ENCODE data around the gene TENM3. TPM values are rescaled to one million over a fixed set of nuclear protein-coding genes. Genes with fewer than 3 reads are reported as not detected.

Gene TENM3
- total and polyA plus RNA-seq, 2 donors (not counting 3 experiments of a cell fraction or from before 2014, with no cell fraction given): 3.2 to 6.2 TPM

GRCh38 chr4:182593864-182594263, 350.7 kb downstream of the TENM3 start:
- Histone ChIP-seq H4K20me1 (replicated peaks; ENCODE audit: control insufficient read depth, extremely low read depth, insufficient read depth, low read length) (no peaks in the 10 kb centered on the region), H3K36me3 (ENCODE audit: control insufficient read depth in 2 of 2, extremely low read depth in 1 of 2, insufficient read depth in 2 of 2, low read length in 2 of 2) (no peaks in the 10 kb centered on the region), H3K27ac (ENCODE audit: insufficient read depth, low read depth, low read length) (peak overlapping the region; percentile 91), H3K4me2 (ENCODE audit: insufficient read depth, low read length) (peak overlapping the region; percentile 44), H3K27me3 (ENCODE audit: control insufficient read depth in 2 of 2, insufficient read depth in 2 of 2, low read length in 2 of 2) (no peaks in the 10 kb centered on the region), H3K79me2 (ENCODE audit: control insufficient read depth, insufficient read depth, low read length) (peaks cover 19% of the 10 kb centered on the region), H3K9me3 (replicated peaks; ENCODE audit: control insufficient read depth, insufficient read depth, low read length) (no peaks in the 10 kb centered on the region), H2AFZ (ENCODE audit: low read depth, low read length) (peak overlapping the region; percentile 63), H3K9me1 (replicated peaks; ENCODE audit: control insufficient read depth, extremely low read depth, insufficient read depth, low read length) (no peaks in the 10 kb centered on the region), H3K4me1 (ENCODE audit: control insufficient read depth, extremely low read depth, insufficient read depth, low read length) (peaks cover 26% of the 10 kb centered on the region), H3K9ac (replicated peaks; ENCODE audit: extremely low read depth, insufficient read depth, low read length) (peak overlapping the region; percentile 63), H3K4me3 (replicated peaks in 1 of 3; ENCODE audit: insufficient read depth in 1 of 3, low read depth in 1 of 3, low read length in 3 of 3) (peak overlapping the region in 1 of 3 experiments; percentile 44)
- dilution Hi-C loops (cut with MboI; ENCODE audit: extremely low pct_ligation_motif_present, low sequenced_read_pairs): no loop called here
- ChIA-PET CTCF (interaction anchor here (1.3 to 3.6 kb wide), 5 partner anchors 8 to 212 kb away, joined by 3 to 22 read pairs (median 9); no protein-coding TSS in a partner anchor), POLR2A (interaction anchor here (0.6 to 3.5 kb wide), 4 partner anchors 11 to 156 kb away, joined by 3 to 37 read pairs (median 4); no protein-coding TSS in a partner anchor)
- FAIRE-seq (peak; percentile 84), DNase-seq (ENCODE audit: low read depth, low spot score) (peak; percentile 95)
- no TSS peak for BruUV-seq (replicated peaks)
- intact Hi-C loops (cut with micrococcal nuclease): loop anchor here (1.0 to 5.0 kb wide), 5 partner anchors 10 to 503 kb away; partner anchors contain the start of genes DCTD and WWC2
- TF ChIP-seq POLR2AphosphoS5 (IDR thresholded peaks at IDR 0.05; ENCODE audit: insufficient read depth, low read depth, low read length) (peak; percentile 79), JUN (IDR thresholded peaks at IDR 0.05; ENCODE audit: borderline replicate concordance, insufficient read depth, insufficient read length, low read depth) (peak; percentile 92), GATA2 (IDR thresholded peaks at IDR 0.05; ENCODE audit: insufficient read depth, insufficient read length, low read depth, low read length) (no peak), EZH2 (IDR thresholded peaks at IDR 0.05; ENCODE audit: borderline replicate concordance, low read depth, low read length, severe bottlenecking) (no peak), MYC (IDR thresholded peaks at IDR 0.05; ENCODE audit: low read depth, low read length) (no peak), FOS (IDR thresholded peaks at IDR 0.05; ENCODE audit: borderline replicate concordance, insufficient read depth, low read length) (peak; percentile 76), MAX (IDR thresholded peaks at IDR 0.05; ENCODE audit: insufficient read depth, insufficient read length) (peak; percentile 4), POLR2A (IDR thresholded peaks at IDR 0.05; ENCODE audit: low read depth, low read length) (no peak)
- TF ChIP-seq, protein P1, sequence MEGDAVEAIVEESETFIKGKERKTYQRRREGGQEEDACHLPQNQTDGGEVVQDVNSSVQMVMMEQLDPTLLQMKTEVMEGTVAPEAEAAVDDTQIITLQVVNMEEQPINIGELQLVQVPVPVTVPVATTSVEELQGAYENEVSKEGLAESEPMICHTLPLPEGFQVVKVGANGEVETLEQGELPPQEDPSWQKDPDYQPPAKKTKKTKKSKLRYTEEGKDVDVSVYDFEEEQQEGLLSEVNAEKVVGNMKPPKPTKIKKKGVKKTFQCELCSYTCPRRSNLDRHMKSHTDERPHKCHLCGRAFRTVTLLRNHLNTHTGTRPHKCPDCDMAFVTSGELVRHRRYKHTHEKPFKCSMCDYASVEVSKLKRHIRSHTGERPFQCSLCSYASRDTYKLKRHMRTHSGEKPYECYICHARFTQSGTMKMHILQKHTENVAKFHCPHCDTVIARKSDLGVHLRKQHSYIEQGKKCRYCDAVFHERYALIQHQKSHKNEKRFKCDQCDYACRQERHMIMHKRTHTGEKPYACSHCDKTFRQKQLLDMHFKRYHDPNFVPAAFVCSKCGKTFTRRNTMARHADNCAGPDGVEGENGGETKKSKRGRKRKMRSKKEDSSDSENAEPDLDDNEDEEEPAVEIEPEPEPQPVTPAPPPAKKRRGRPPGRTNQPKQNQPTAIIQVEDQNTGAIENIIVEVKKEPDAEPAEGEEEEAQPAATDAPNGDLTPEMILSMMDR (IDR thresholded peaks at IDR 0.05; ENCODE audit: extremely low read depth in 1 of 2, insufficient read depth in 1 of 2, low read depth in 1 of 2, low read length in 2 of 2): no peak
